ENCODE measurements around the gene PRELID1. TPM values are rescaled to one million over a fixed set of nuclear protein-coding genes. Genes with fewer than 3 reads are reported as not detected.

Gene PRELID1
- total RNA-seq, 4 donors from 2014 or later: 55.1 to 58.6 (median 56.7) TPM

GRCh38 chr5:177311392-177311722 is 7.8 kb downstream of the PRELID1 start:
- no peak for TF ChIP-seq CTCF (IDR thresholded peaks at IDR 0.05; ENCODE audit: low read depth)

GRCh38 chr5:177311723-177312648 is 8.4 kb downstream of the PRELID1 start, which contains the start of gene MXD3:
Gene MXD3, minus strand, starts transcription at chr5:177311898. Its CDS starts 68 bp downstream, at chr5:177311830.
- no peak for TF ChIP-seq CTCF (IDR thresholded peaks at IDR 0.05; ENCODE audit: low read depth)

- no peak for TF ChIP-seq CTCF (IDR thresholded peaks at IDR 0.05; ENCODE audit: low read depth)
These were observed 9.1 kb downstream of the PRELID1 start for GRCh38 chr5:177312649-177313181.

- TF ChIP-seq CTCF (IDR thresholded peaks at IDR 0.05; ENCODE audit: low read depth): no peak
These were observed 10.1 kb downstream of the PRELID1 start for GRCh38 chr5:177313561-177314259.

GRCh38 chr5:177314376-177315342 is 11.1 kb downstream of the PRELID1 start:
- no peak for TF ChIP-seq CTCF (IDR thresholded peaks at IDR 0.05; ENCODE audit: low read depth)

GRCh38 chr5:177315411-177315810 is 11.8 kb downstream of the PRELID1 start:
- TF ChIP-seq CTCF (IDR thresholded peaks at IDR 0.05; ENCODE audit: low read depth): no peak
